ENCODE measurements around the gene MRPL55. TPM values are rescaled to one million over a fixed set of nuclear protein-coding genes. Genes with fewer than 3 reads are reported as not detected.

The MRPL55 gene
- total and polyA plus RNA-seq, 2 experiments from 2014 or later, result 92.4 to 172 TPM

GRCh38 chr1:228082918-228083870 lies 25.9 kb downstream of the MRPL55 start (continued):
- TF ChIP-seq ZNF462 (CRISPR knock-in tag; IDR thresholded peaks at IDR 0.05) (no peak), EZH2phosphoT487 (IDR thresholded peaks at IDR 0.05; ENCODE audit: unreplicated experiment) (no peak), ZNF331 (CRISPR knock-in tag; IDR thresholded peaks at IDR 0.05; ENCODE audit: low read depth) (no peak), CTCF (conservative IDR thresholded peaks at IDR 0.05; ENCODE audit: low read depth in 2 of 2) (no peak), JUNB (IDR thresholded peaks at IDR 0.05; ENCODE audit: unreplicated experiment) (no peak), POLR2AphosphoS5 (IDR thresholded peaks at IDR 0.05; ENCODE audit: low read depth) (no peak), ETS1 (IDR thresholded peaks at IDR 0.05) (no peak), NANOG (IDR thresholded peaks at IDR 0.05; ENCODE audit: borderline replicate concordance) (no peak), ZNF114 (CRISPR knock-in tag; IDR thresholded peaks at IDR 0.05) (no peak), CREB1 (CRISPR knock-in tag; IDR thresholded peaks at IDR 0.05; ENCODE audit: low read depth) (no peak), STAT1 (IDR thresholded peaks at IDR 0.05; ENCODE audit: unreplicated experiment) (no peak)

Measured in GM23338 (cell line).